Stimulated activated naive B cell treated with anti-CD40 and anti-IgM and Interleukin-4, amounts not matched to agents 10 μg/mL and 1 μg/mL and 100 μg/mL, for 72 hours (primary cell): ENCODE data around the gene PLS3.
A peak's percentile ranks its signal among the peaks of the same experiment; 100 is the strongest.

ENCODE experiments used
- ATAC-seq, 2 donors: fragments of 150-1000 bp; cut with Tn5 transposase; replicated peaks; 2 replicates each; pipeline ENCODE4 v1.10.0; 2021; ENCODE audit warnings: moderate library complexity in 1 of 2
- DNase-seq: peaks from one replicate; pipeline ENCODE4 v3.0.0; 2021
- H3K27ac Mint-ChIP-seq: one replicate; pipeline ENCODE4 v1.8.0; 2022; ENCODE audit warnings: mild to moderate bottlenecking, mixed read lengths
- H3K27me3 Mint-ChIP-seq, 2 donors: one replicate each; pipeline ENCODE4 v1.8.0; 2022; ENCODE audit warnings: mixed read lengths in 2 of 2
- H3K36me3 Mint-ChIP-seq, 2 donors: one replicate each; pipeline ENCODE4 v1.8.0; 2022; ENCODE audit warnings: mixed read lengths in 2 of 2, mild to moderate bottlenecking in 1 of 2
- H3K4me1 Mint-ChIP-seq, 2 donors: one replicate each; pipeline ENCODE4 v1.8.0; 2022; ENCODE audit warnings: mixed read lengths in 2 of 2, mild to moderate bottlenecking in 1 of 2
- H3K4me3 Mint-ChIP-seq, 2 donors: one replicate each; pipeline ENCODE4 v1.8.0; 2022; ENCODE audit warnings: mild to moderate bottlenecking in 2 of 2, mixed read lengths in 2 of 2, moderate library complexity in 1 of 2
- H3K9me3 Mint-ChIP-seq, 2 donors: one replicate each; pipeline ENCODE4 v1.8.0; 2022; ENCODE audit warnings: mixed read lengths in 2 of 2, mild to moderate bottlenecking in 1 of 2

Gene PLS3

DNA sequence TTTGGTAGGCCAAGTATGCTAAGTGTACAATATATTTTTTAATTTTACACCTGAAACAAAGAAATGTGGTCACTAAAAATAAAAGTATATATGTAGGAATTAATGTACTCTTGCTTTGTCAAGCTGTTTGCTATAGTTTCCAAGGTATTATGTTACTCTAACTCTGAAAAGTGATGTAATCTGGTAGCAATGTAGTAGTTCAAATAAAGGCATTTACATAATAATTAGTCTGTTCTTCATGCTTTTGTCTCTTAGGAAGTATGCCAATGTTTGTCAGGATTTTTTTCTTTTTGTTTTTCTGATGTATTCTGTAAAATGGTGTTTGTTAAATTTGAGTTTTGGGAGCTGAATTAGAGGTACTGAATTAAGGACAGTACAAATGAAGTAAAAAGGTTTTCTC, 89.5 kb downstream of the PLS3 start:
- no peak for ATAC-seq
- Mint-ChIP-seq H3K36me3 (no peaks in the 10 kb centered on the region), H3K4me3 (no peak overlapping the region), H3K4me1 (no peaks in the 10 kb centered on the region), H3K27ac (no peak overlapping the region), H3K27me3 (no peaks in the 10 kb centered on the region), H3K9me3 (no peaks in the 10 kb centered on the region)
- no peak for DNase-seq

DNA sequence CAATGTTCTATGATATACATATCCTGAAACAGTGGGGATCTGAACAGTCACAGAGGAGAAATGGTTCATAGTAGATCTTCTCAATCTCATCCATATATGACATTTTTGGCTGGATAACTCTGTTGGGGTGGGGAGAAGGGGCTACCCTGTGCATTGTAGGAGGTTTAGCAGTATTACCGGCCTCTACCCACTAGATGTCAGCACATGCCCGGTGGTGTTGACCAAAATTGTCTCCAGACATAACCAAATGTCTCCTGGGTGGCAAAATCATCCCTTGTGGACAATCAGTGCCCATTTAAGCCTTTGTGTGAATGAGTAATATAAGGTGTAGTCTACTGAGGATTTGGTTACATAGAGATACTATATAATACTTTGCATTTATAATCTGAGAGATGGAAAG, 89.9 kb downstream of the PLS3 start:
- ATAC-seq (peak; percentile 55 to 62), DNase-seq (peak; percentile 10)
- Mint-ChIP-seq H3K9me3 (no peaks in the 10 kb centered on the region), H3K27me3 (no peaks in the 10 kb centered on the region), H3K36me3 (no peaks in the 10 kb centered on the region), H3K4me3 (no peak overlapping the region), H3K27ac (no peak overlapping the region), H3K4me1 (no peaks in the 10 kb centered on the region)

DNA sequence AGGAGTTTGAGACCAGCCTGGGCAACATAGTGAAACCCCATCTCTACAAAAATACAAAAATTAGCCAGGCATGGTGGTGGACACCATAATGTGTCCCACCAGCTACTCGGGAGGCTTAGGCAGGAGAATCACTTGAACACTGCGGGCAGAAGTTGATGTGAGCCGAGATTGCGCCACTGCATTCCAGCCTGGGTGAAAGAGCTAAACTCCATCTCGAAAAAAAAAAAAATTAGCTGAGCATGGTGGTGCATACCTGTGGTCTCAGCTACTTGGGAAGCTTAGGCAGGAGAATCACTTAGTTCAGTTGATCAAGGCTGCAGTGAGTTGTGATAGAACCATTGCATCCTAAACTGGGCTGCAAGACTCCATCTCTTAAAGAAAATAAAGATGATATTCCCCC, 91.2 kb downstream of the PLS3 start:
- no peak overlapping the region for H3K27ac Mint-ChIP-seq
- no peaks in the 10 kb centered on the region for H3K27me3 Mint-ChIP-seq
- H3K9me3 Mint-ChIP-seq: no peaks in the 10 kb centered on the region
- no peak for DNase-seq
- no peak for ATAC-seq
- no peak overlapping the region for H3K4me3 Mint-ChIP-seq
- no peaks in the 10 kb centered on the region for H3K36me3 Mint-ChIP-seq
- no peaks in the 10 kb centered on the region for H3K4me1 Mint-ChIP-seq

- H3K36me3 Mint-ChIP-seq: no peaks in the 10 kb centered on the region
- ATAC-seq: no peak
- H3K4me3 Mint-ChIP-seq: no peak overlapping the region
- H3K27ac Mint-ChIP-seq: no peak overlapping the region
- H3K4me1 Mint-ChIP-seq: no peaks in the 10 kb centered on the region
- DNase-seq: no peak
- no peaks in the 10 kb centered on the region for H3K9me3 Mint-ChIP-seq
- H3K27me3 Mint-ChIP-seq: no peaks in the 10 kb centered on the region
Measured at GRCh38 chrX:115665122-115665521, 104.1 kb downstream of the PLS3 start.

GRCh38 chrX:115679460-115679859, 118.5 kb downstream of the PLS3 start:
- Mint-ChIP-seq H3K4me1 (no peaks in the 10 kb centered on the region), H3K27me3 (no peaks in the 10 kb centered on the region), H3K36me3 (no peaks in the 10 kb centered on the region), H3K4me3 (no peak overlapping the region), H3K9me3 (no peaks in the 10 kb centered on the region), H3K27ac (no peak overlapping the region)
- no peak for DNase-seq
- ATAC-seq: no peak

DNA sequence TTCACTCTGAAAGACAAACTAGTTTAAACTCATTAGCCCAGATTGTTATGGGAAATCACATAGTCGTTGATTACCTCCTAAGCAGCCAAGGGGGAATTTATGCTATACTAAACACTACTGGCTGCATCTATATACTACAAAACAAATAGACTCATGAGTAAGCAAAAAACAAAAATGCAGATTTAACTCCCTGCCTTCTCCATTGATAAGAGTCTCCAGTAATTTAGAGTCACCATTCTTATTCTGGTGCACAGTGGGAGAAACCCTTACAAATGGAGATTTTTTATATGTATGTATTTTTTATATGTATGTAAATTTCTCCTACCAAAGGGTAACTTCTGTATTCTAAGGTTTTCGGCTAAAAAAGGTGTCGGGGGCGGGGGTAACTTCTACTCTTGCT, 126.6 kb downstream of the PLS3 start:
- H3K9me3 Mint-ChIP-seq: no peaks in the 10 kb centered on the region
- H3K36me3 Mint-ChIP-seq: no peaks in the 10 kb centered on the region
- no peaks in the 10 kb centered on the region for H3K4me1 Mint-ChIP-seq
- peaks cover 0 to 14% of the 10 kb centered on the region in 2 donors for H3K27me3 Mint-ChIP-seq
- ATAC-seq (no peak), DNase-seq (no peak)
- no peak overlapping the region for H3K27ac Mint-ChIP-seq
- no peak overlapping the region for H3K4me3 Mint-ChIP-seq

DNA sequence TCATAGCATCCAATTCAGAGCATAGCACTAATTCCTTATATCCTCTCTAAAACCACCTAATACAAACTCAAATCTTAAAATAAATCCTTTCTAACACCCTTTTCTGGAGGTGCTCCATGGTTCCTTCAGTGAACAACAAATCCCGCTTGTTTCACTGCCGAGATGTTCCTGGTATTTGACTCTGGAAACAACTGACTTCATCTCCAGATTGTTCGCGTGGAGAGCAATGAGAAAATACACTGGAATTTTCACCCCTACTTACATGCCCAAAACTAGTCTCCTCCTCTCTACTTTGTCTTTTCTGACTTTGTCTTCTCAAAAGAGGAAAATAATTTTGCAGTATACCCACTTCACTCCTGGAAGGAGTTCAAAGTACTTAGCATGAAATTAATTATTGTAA, 129.0 kb downstream of the PLS3 start:
- Mint-ChIP-seq H3K9me3 (no peaks in the 10 kb centered on the region), H3K4me1 (no peaks in the 10 kb centered on the region), H3K4me3 (no peak overlapping the region), H3K27me3 (peaks cover 0 to 18% of the 10 kb centered on the region in 2 donors), H3K36me3 (no peaks in the 10 kb centered on the region), H3K27ac (no peak overlapping the region)
- DNase-seq: no peak
- ATAC-seq: no peak

GRCh38 chrX:115690511-115691216, 129.7 kb downstream of the PLS3 start:
- no peak overlapping the region for H3K4me3 Mint-ChIP-seq
- DNase-seq (peak; percentile 33), ATAC-seq (peak; percentile 76 to 87)
- H3K9me3 Mint-ChIP-seq: no peaks in the 10 kb centered on the region
- no peaks in the 10 kb centered on the region for H3K4me1 Mint-ChIP-seq
- peaks cover 0 to 23% of the 10 kb centered on the region in 2 donors for H3K27me3 Mint-ChIP-seq
- no peaks in the 10 kb centered on the region for H3K36me3 Mint-ChIP-seq
- H3K27ac Mint-ChIP-seq: no peak overlapping the region

- Mint-ChIP-seq H3K36me3 (no peaks in the 10 kb centered on the region), H3K4me3 (no peak overlapping the region), H3K27me3 (peaks cover 0 to 23% of the 10 kb centered on the region in 2 donors), H3K27ac (no peak overlapping the region), H3K4me1 (no peaks in the 10 kb centered on the region), H3K9me3 (no peaks in the 10 kb centered on the region)
- ATAC-seq (no peak), DNase-seq (no peak)
Measured at GRCh38 chrX:115693476-115693875, 132.5 kb downstream of the PLS3 start.

DNA sequence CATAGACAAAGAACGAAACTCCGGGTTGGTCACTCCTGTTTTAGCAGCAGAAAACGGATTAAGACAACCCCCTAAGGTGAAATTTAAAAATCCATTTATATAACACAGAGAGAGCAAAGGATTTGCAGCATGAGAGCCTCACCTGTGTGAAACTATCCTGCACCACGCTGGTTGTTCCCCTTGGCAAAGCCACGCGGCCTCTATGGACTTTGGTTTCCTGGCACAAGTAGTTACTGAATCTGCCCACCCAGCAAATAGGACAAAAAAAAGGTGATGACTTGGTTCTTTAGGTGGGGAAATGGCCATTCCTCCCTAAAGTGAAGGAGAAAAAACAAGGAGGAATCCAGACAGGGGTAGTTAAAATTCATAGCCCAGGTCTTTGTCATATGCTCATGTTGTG, 133.1 kb downstream of the PLS3 start:
- H3K4me1 Mint-ChIP-seq: no peaks in the 10 kb centered on the region
- H3K4me3 Mint-ChIP-seq: no peak overlapping the region

DNA sequence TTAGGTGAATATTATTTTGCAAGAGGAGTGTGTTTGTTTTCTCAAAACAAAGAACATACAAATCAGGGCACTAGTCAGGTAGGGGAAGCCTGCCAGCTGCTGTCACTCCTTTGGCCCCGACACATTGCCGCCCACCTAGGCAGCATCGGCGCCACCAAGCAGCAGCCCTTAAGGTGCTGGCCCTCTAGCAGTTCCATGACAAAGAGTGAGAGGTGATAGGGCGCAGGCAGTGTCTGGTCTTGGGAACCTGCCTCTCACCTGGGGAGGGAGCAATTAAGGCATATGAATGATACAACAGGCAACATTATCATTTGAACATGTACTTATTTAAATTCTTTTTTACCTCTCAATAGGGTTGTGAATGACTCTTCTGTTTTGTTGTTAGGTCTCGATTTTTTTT, 135.1 kb downstream of the PLS3 start:
- H3K27ac Mint-ChIP-seq: no peak overlapping the region
- no peaks in the 10 kb centered on the region for H3K9me3 Mint-ChIP-seq
- DNase-seq (no peak), ATAC-seq (no peak)
- no peaks in the 10 kb centered on the region for H3K36me3 Mint-ChIP-seq
- H3K4me1 Mint-ChIP-seq: no peaks in the 10 kb centered on the region
- peaks cover 0 to 11% of the 10 kb centered on the region in 2 donors for H3K27me3 Mint-ChIP-seq
- no peak overlapping the region for H3K4me3 Mint-ChIP-seq

More for the DNA sequence above, 133.1 kb downstream of the PLS3 start:
- H3K36me3 Mint-ChIP-seq: no peaks in the 10 kb centered on the region
- H3K9me3 Mint-ChIP-seq: no peaks in the 10 kb centered on the region
- H3K27ac Mint-ChIP-seq: no peak overlapping the region
- H3K27me3 Mint-ChIP-seq: peaks cover 0 to 23% of the 10 kb centered on the region in 2 donors
- ATAC-seq (no peak), DNase-seq (no peak)

DNA sequence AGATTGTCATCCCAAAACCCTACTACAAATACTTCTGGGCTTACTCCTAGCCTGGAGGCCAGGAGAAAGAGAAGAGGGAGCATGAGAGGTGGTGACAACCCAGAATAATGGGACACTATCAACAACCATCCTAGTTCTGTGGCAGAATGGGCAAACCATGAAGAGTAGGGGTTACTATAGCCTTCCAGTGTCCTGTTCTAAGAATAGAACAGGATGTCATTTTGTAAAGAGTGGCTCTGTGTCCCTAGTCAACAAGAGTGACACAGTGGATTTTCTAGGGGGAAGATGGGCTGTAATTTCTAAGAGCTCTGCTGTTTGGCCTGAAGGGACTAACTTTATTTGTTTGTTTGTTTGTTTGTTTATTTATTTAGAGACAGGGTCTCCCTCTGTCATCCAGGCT, 136.0 kb downstream of the PLS3 start:
- H3K27me3 Mint-ChIP-seq: peaks cover 0 to 9% of the 10 kb centered on the region in 2 donors
- no peak for ATAC-seq
- no peaks in the 10 kb centered on the region for H3K9me3 Mint-ChIP-seq
- no peak for DNase-seq
- H3K4me3 Mint-ChIP-seq: no peak overlapping the region
- no peaks in the 10 kb centered on the region for H3K36me3 Mint-ChIP-seq
- no peaks in the 10 kb centered on the region for H3K4me1 Mint-ChIP-seq
- no peak overlapping the region for H3K27ac Mint-ChIP-seq

DNA sequence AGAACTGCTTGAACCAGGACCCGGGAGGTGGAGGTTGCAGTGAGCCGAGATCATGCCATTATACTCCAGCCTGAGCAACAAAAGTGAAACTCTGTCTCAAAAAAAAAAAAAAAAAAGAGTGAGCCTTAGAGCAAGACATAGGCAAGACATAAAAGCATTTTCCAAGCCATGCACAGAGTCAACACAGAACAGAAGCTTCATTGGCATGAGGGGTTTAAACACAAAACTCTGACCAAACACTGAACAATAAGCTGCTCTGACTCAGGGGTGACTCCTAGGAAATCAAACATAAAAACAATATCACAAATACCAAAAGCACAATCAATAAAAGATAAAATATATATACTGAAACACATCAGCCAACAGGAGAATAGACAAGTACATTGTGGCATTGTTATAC, 136.8 kb downstream of the PLS3 start:
- Mint-ChIP-seq H3K27me3 (peaks cover 0 to 9% of the 10 kb centered on the region in 2 donors), H3K4me3 (no peak overlapping the region), H3K27ac (no peak overlapping the region), H3K4me1 (no peaks in the 10 kb centered on the region), H3K9me3 (no peaks in the 10 kb centered on the region), H3K36me3 (no peaks in the 10 kb centered on the region)
- ATAC-seq (no peak), DNase-seq (no peak)
